ENCODE measurements around the gene METTL16. TPM values are rescaled to one million over a fixed set of nuclear protein-coding genes. Genes with fewer than 3 reads are reported as not detected.

METTL16 gene
- total RNA-seq, 2 experiments from 2014 or later: 26.6 to 41.5 TPM

- H4K20me1 ChIP-seq (ENCODE audit: insufficient read depth, low read length): no peaks in the 10 kb centered on the region
- ChIA-PET POLR2A (interaction anchor here (0.7 to 1.0 kb wide), 3 partner anchors 39 to 220 kb away, joined by 3 read pairs; no protein-coding TSS in a partner anchor), CTCF (ENCODE audit: unreplicated experiment) (no interaction called here)
- no peak overlapping the region for H3K4me2 ChIP-seq (ENCODE audit: low read length)
- no peak overlapping the region for H3K4me3 ChIP-seq (ENCODE audit: low read depth, low read length, poor library complexity, severe bottlenecking)
- H2AFZ ChIP-seq (ENCODE audit: low read length): no peak overlapping the region
- H3K36me3 ChIP-seq (ENCODE audit: insufficient read depth, low read length): peaks cover 67% of the 10 kb centered on the region
- BruUV-seq (replicated peaks): no TSS peak
- no peak overlapping the region for H3K27ac ChIP-seq (ENCODE audit: low read depth, low read length, poor library complexity, severe bottlenecking)
- no peaks in the 10 kb centered on the region for H3K4me1 ChIP-seq (ENCODE audit: insufficient read depth, low read length, poor library complexity, severe bottlenecking)
- no peaks in the 10 kb centered on the region for H3K79me2 ChIP-seq (ENCODE audit: insufficient read depth, low read depth, low read length)
- DNase-seq (ENCODE audit: low spot score): no peak
- no peaks in the 10 kb centered on the region for H3K9me3 ChIP-seq (ENCODE audit: low read length)
- no peaks in the 10 kb centered on the region for H3K9me2 ChIP-seq (ENCODE audit: insufficient read depth, low read length)
- intact Hi-C loops (cut with micrococcal nuclease; ENCODE audit: unreplicated experiment): no loop called here
- no peak for TF ChIP-seq EZH2phosphoT487 (IDR thresholded peaks at IDR 0.05; ENCODE audit: borderline replicate concordance, low read depth, low read length)
Measured at GRCh38 chr17:2457913-2458312, 53.8 kb downstream of the METTL16 start.

DNA sequence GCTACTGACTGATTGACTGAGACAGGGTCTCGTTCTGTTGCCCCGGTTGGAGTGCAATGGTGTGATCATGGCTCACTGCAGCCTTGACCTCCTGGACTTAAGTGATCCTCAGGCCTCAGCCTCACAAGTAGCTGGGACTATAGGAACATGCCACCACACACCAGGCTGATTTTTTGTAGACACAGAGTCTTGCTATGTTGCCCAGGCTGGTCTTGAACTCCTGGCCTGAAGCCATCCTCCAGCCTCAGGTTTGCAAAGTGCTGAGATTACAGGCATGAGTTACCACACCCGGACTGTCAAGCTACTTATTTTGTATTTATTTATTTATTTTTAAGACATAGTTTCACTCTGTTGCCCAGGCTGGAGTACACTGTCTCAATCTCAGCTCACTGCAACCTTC, 55.2 kb downstream of the METTL16 start:
- POLR2A ChIA-PET: interaction anchor here (0.6 to 0.7 kb wide), 4 partner anchors 16 to 627 kb away, joined by 3 to 4 read pairs (median 4); partner anchors contain the start of genes RPA1 and SMYD4
- Histone ChIP-seq H3K4me1 (ENCODE audit: insufficient read depth, low read length, poor library complexity, severe bottlenecking) (no peaks in the 10 kb centered on the region), H3K9me2 (ENCODE audit: insufficient read depth, low read length) (no peaks in the 10 kb centered on the region), H3K4me3 (ENCODE audit: low read depth, low read length, poor library complexity, severe bottlenecking) (no peak overlapping the region), H2AFZ (ENCODE audit: low read length) (no peak overlapping the region), H3K27ac (ENCODE audit: low read depth, low read length, poor library complexity, severe bottlenecking) (no peak overlapping the region), H4K20me1 (ENCODE audit: insufficient read depth, low read length) (no peaks in the 10 kb centered on the region), H3K36me3 (ENCODE audit: insufficient read depth, low read length) (peaks cover 64% of the 10 kb centered on the region), H3K9me3 (ENCODE audit: low read length) (no peaks in the 10 kb centered on the region), H3K4me2 (ENCODE audit: low read length) (no peak overlapping the region), H3K79me2 (ENCODE audit: insufficient read depth, low read depth, low read length) (no peaks in the 10 kb centered on the region)
- no peak for DNase-seq (ENCODE audit: low spot score)
- no TSS peak for BruUV-seq (replicated peaks)
- intact Hi-C loops (cut with micrococcal nuclease; ENCODE audit: unreplicated experiment): no loop called here
- TF ChIP-seq CTCF (conservative IDR thresholded peaks at IDR 0.05; ENCODE audit: low read length) (no peak), EZH2phosphoT487 (IDR thresholded peaks at IDR 0.05; ENCODE audit: borderline replicate concordance, low read depth, low read length) (no peak)
- CTCF ChIA-PET (ENCODE audit: unreplicated experiment): no interaction called here

DNA sequence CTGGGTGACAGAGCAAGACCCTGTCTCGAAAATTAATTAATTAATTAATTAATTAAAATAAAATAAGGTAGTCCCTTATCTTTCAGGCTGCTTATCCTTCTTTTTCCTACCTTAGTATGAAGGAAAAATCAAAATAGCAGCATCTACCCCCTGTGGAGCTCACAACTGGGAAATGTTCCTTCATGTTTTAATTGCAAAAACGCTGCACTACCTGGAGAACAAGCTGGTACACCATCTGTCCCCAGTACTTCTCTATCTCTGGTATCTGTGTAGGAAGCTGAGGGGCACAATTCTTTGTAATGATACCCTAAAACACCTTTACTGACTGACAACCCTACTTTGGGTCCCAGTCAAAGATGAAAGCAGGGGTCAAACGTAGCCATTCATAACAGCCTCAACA, 55.7 kb downstream of the METTL16 start:
- Histone ChIP-seq H3K4me3 (ENCODE audit: low read depth, low read length, poor library complexity, severe bottlenecking) (no peak overlapping the region), H3K9me2 (ENCODE audit: insufficient read depth, low read length) (no peaks in the 10 kb centered on the region), H3K79me2 (ENCODE audit: insufficient read depth, low read depth, low read length) (no peaks in the 10 kb centered on the region), H3K36me3 (ENCODE audit: insufficient read depth, low read length) (peaks cover 61% of the 10 kb centered on the region), H3K4me1 (ENCODE audit: insufficient read depth, low read length, poor library complexity, severe bottlenecking) (no peaks in the 10 kb centered on the region), H4K20me1 (ENCODE audit: insufficient read depth, low read length) (no peaks in the 10 kb centered on the region), H3K27ac (ENCODE audit: low read depth, low read length, poor library complexity, severe bottlenecking) (no peak overlapping the region), H3K4me2 (ENCODE audit: low read length) (no peak overlapping the region), H3K9me3 (ENCODE audit: low read length) (no peaks in the 10 kb centered on the region), H2AFZ (ENCODE audit: low read length) (no peak overlapping the region)
- BruUV-seq (replicated peaks): no TSS peak
- TF ChIP-seq CTCF (conservative IDR thresholded peaks at IDR 0.05; ENCODE audit: low read length) (no peak), EZH2phosphoT487 (IDR thresholded peaks at IDR 0.05; ENCODE audit: borderline replicate concordance, low read depth, low read length) (no peak)
- ChIA-PET POLR2A (interaction anchor here (0.7 kb wide), 1 partner anchor 119 kb away, joined by 4 read pairs; no protein-coding TSS in a partner anchor), CTCF (ENCODE audit: unreplicated experiment) (no interaction called here)
- DNase-seq (ENCODE audit: low spot score): no peak
- intact Hi-C loops (cut with micrococcal nuclease; ENCODE audit: unreplicated experiment): no loop called here
